Activated naive CD4-positive, alpha-beta T cell treated with anti-CD3 and anti-CD28 coated beads, Interleukin-2, amount 10 ng/mL, durations not matched to agents 7 days and 5 days (primary cell): ENCODE results near the gene PLPPR4.
"Not testable (repeated sequence)": the region's sequence is repeated elsewhere in the genome, so short reads cannot be mapped to it uniquely, and the experiment has no call there.

Source experiments
- CTCF ChIA-PET: fragments of 350-600 bp; sonication (Branson Sonifier 250); formaldehyde crosslinking; loops from one replicate; lab custom pipeline; 2021; ENCODE audit warnings: antibody characterized with exemption; lab: Charles Lee
- DNase-seq: peaks from one replicate; pipeline ENCODE4 v3.0.0-alpha.2; 2020
- H3K27ac Mint-ChIP-seq: one replicate; pipeline ENCODE4 v1.8.0; 2021; ENCODE audit warnings: mild to moderate bottlenecking, moderate library complexity, mixed read lengths
- H3K27me3 Mint-ChIP-seq: one replicate; pipeline ENCODE4 v1.8.0; 2021; ENCODE audit warnings: mild to moderate bottlenecking, mixed read lengths
- H3K36me3 Mint-ChIP-seq: one replicate; pipeline ENCODE4 v1.8.0; 2021; ENCODE audit warnings: mixed read lengths
- H3K4me1 Mint-ChIP-seq: one replicate; pipeline ENCODE4 v1.8.0; 2021; ENCODE audit warnings: mixed read lengths
- H3K4me3 Mint-ChIP-seq: one replicate; pipeline ENCODE4 v1.8.0; 2021; ENCODE audit warnings: mild to moderate bottlenecking, moderate library complexity, mixed read lengths
- H3K9me3 Mint-ChIP-seq: one replicate; pipeline ENCODE4 v1.8.0; 2021; ENCODE audit warnings: mixed read lengths

Gene PLPPR4

GRCh38 chr1:99283521-99283920 lies 19.2 kb downstream of the PLPPR4 start:
- H3K4me1 Mint-ChIP-seq, H3K4me3 Mint-ChIP-seq, H3K27ac Mint-ChIP-seq, DNase-seq, CTCF ChIA-PET, H3K36me3 Mint-ChIP-seq, H3K27me3 Mint-ChIP-seq, H3K9me3 Mint-ChIP-seq: not testable (repeated sequence)

- Mint-ChIP-seq H3K36me3 (no peaks in the 10 kb centered on the region), H3K27me3 (no peaks in the 10 kb centered on the region), H3K4me1 (no peaks in the 10 kb centered on the region), H3K4me3 (no peak overlapping the region), H3K27ac (no peak overlapping the region), H3K9me3 (no peaks in the 10 kb centered on the region)
- DNase-seq, result no peak
- CTCF ChIA-PET, result no interaction called here
Measured at GRCh38 chr1:99292886-99293285, 28.6 kb downstream of the PLPPR4 start.

GRCh38 chr1:99297923-99298322 lies 33.6 kb downstream of the PLPPR4 start:
- CTCF ChIA-PET, result no interaction called here
- no peaks in the 10 kb centered on the region for H3K27me3 Mint-ChIP-seq
- no peak for DNase-seq
- H3K27ac Mint-ChIP-seq, result no peak overlapping the region
- no peak overlapping the region for H3K4me3 Mint-ChIP-seq
- H3K36me3 Mint-ChIP-seq, result no peaks in the 10 kb centered on the region
- no peaks in the 10 kb centered on the region for H3K4me1 Mint-ChIP-seq
- H3K9me3 Mint-ChIP-seq, result no peaks in the 10 kb centered on the region

- Mint-ChIP-seq H3K4me1 (no peaks in the 10 kb centered on the region), H3K4me3 (no peak overlapping the region), H3K27me3 (no peaks in the 10 kb centered on the region), H3K9me3 (peaks cover 2% of the 10 kb centered on the region), H3K36me3 (no peaks in the 10 kb centered on the region), H3K27ac (no peak overlapping the region)
- CTCF ChIA-PET, result no interaction called here
- no peak for DNase-seq
Measured at GRCh38 chr1:99304725-99305282, 40.5 kb downstream of the PLPPR4 start.

GRCh38 chr1:99305626-99306025 lies 41.3 kb downstream of the PLPPR4 start:
- H3K4me1 Mint-ChIP-seq, result no peaks in the 10 kb centered on the region
- no peaks in the 10 kb centered on the region for H3K36me3 Mint-ChIP-seq
- H3K9me3 Mint-ChIP-seq, result peaks cover 2% of the 10 kb centered on the region
- no peak for DNase-seq
- CTCF ChIA-PET, result no interaction called here
- no peak overlapping the region for H3K4me3 Mint-ChIP-seq
- no peak overlapping the region for H3K27ac Mint-ChIP-seq
- H3K27me3 Mint-ChIP-seq, result no peaks in the 10 kb centered on the region

GRCh38 chr1:99306056-99306455 lies 41.8 kb downstream of the PLPPR4 start:
- Mint-ChIP-seq H3K4me1 (no peaks in the 10 kb centered on the region), H3K4me3 (no peak overlapping the region), H3K36me3 (no peaks in the 10 kb centered on the region), H3K27me3 (no peaks in the 10 kb centered on the region), H3K27ac (no peak overlapping the region), H3K9me3 (peaks cover 2% of the 10 kb centered on the region)
- CTCF ChIA-PET, result no interaction called here
- no peak for DNase-seq

GRCh38 chr1:99306644-99307043 lies 42.4 kb downstream of the PLPPR4 start:
- Mint-ChIP-seq H3K27ac (no peak overlapping the region), H3K9me3 (peaks cover 2% of the 10 kb centered on the region), H3K4me3 (no peak overlapping the region), H3K36me3 (no peaks in the 10 kb centered on the region), H3K4me1 (no peaks in the 10 kb centered on the region), H3K27me3 (no peaks in the 10 kb centered on the region)
- no peak for DNase-seq
- CTCF ChIA-PET, result no interaction called here

GRCh38 chr1:99315305-99315704 lies 51.0 kb downstream of the PLPPR4 start:
- no peaks in the 10 kb centered on the region for H3K9me3 Mint-ChIP-seq
- no peak overlapping the region for H3K4me3 Mint-ChIP-seq
- H3K36me3 Mint-ChIP-seq, result no peaks in the 10 kb centered on the region
- no peaks in the 10 kb centered on the region for H3K4me1 Mint-ChIP-seq
- CTCF ChIA-PET, result no interaction called here
- H3K27ac Mint-ChIP-seq, result no peak overlapping the region
- DNase-seq, result no peak
- H3K27me3 Mint-ChIP-seq, result no peaks in the 10 kb centered on the region

- no peaks in the 10 kb centered on the region for H3K27me3 Mint-ChIP-seq
- no peaks in the 10 kb centered on the region for H3K4me1 Mint-ChIP-seq
- H3K36me3 Mint-ChIP-seq, result no peaks in the 10 kb centered on the region
- H3K27ac Mint-ChIP-seq, result no peak overlapping the region
- no peak for DNase-seq
- CTCF ChIA-PET, result interaction anchor here (1.2 to 1.7 kb wide), 2 partner anchors 155 to 156 kb away, joined by 3 to 4 read pairs; no protein-coding TSS in a partner anchor
- no peaks in the 10 kb centered on the region for H3K9me3 Mint-ChIP-seq
- no peak overlapping the region for H3K4me3 Mint-ChIP-seq
Measured at GRCh38 chr1:99326215-99326949, 62.1 kb downstream of the PLPPR4 start.

- no peaks in the 10 kb centered on the region for H3K9me3 Mint-ChIP-seq
- no peak for DNase-seq
- H3K4me1 Mint-ChIP-seq, result no peaks in the 10 kb centered on the region
- no peaks in the 10 kb centered on the region for H3K36me3 Mint-ChIP-seq
- CTCF ChIA-PET, result interaction anchor here (1.7 kb wide), 1 partner anchor 154 kb away, joined by 4 read pairs; no protein-coding TSS in a partner anchor
- H3K27ac Mint-ChIP-seq, result no peak overlapping the region
- H3K27me3 Mint-ChIP-seq, result no peaks in the 10 kb centered on the region
- H3K4me3 Mint-ChIP-seq, result no peak overlapping the region
Measured at GRCh38 chr1:99327357-99327756, 63.1 kb downstream of the PLPPR4 start.

GRCh38 chr1:99328171-99328570 lies 63.9 kb downstream of the PLPPR4 start:
- no peaks in the 10 kb centered on the region for H3K36me3 Mint-ChIP-seq
- no peak overlapping the region for H3K4me3 Mint-ChIP-seq
- H3K9me3 Mint-ChIP-seq, result no peaks in the 10 kb centered on the region
- DNase-seq, result no peak
- no peak overlapping the region for H3K27ac Mint-ChIP-seq
- CTCF ChIA-PET, result no interaction called here
- H3K27me3 Mint-ChIP-seq, result no peaks in the 10 kb centered on the region
- no peaks in the 10 kb centered on the region for H3K4me1 Mint-ChIP-seq

- H3K4me1 Mint-ChIP-seq, result no peaks in the 10 kb centered on the region
- no peaks in the 10 kb centered on the region for H3K36me3 Mint-ChIP-seq
- H3K4me3 Mint-ChIP-seq, result no peak overlapping the region
- no peak overlapping the region for H3K27ac Mint-ChIP-seq
- H3K27me3 Mint-ChIP-seq, result no peaks in the 10 kb centered on the region
- CTCF ChIA-PET, result no interaction called here
- DNase-seq, result no peak
- H3K9me3 Mint-ChIP-seq, result no peaks in the 10 kb centered on the region
Measured at GRCh38 chr1:99331083-99331482, 66.8 kb downstream of the PLPPR4 start.

GRCh38 chr1:99331636-99332035 lies 67.3 kb downstream of the PLPPR4 start:
- no peak overlapping the region for H3K27ac Mint-ChIP-seq
- no peak for DNase-seq
- no peaks in the 10 kb centered on the region for H3K9me3 Mint-ChIP-seq
- no peaks in the 10 kb centered on the region for H3K4me1 Mint-ChIP-seq
- CTCF ChIA-PET, result no interaction called here
- no peaks in the 10 kb centered on the region for H3K36me3 Mint-ChIP-seq
- no peak overlapping the region for H3K4me3 Mint-ChIP-seq
- H3K27me3 Mint-ChIP-seq, result no peaks in the 10 kb centered on the region

GRCh38 chr1:99332561-99332960 lies 68.3 kb downstream of the PLPPR4 start:
- DNase-seq, result no peak
- Mint-ChIP-seq H3K27ac (no peak overlapping the region), H3K4me3 (no peak overlapping the region), H3K36me3 (no peaks in the 10 kb centered on the region), H3K4me1 (no peaks in the 10 kb centered on the region), H3K27me3 (no peaks in the 10 kb centered on the region), H3K9me3 (no peaks in the 10 kb centered on the region)
- CTCF ChIA-PET, result no interaction called here

GRCh38 chr1:99334991-99335390 lies 70.7 kb downstream of the PLPPR4 start:
- no peaks in the 10 kb centered on the region for H3K4me1 Mint-ChIP-seq
- no peaks in the 10 kb centered on the region for H3K36me3 Mint-ChIP-seq
- no peaks in the 10 kb centered on the region for H3K27me3 Mint-ChIP-seq
- H3K27ac Mint-ChIP-seq, result no peak overlapping the region
- CTCF ChIA-PET, result no interaction called here
- no peaks in the 10 kb centered on the region for H3K9me3 Mint-ChIP-seq
- H3K4me3 Mint-ChIP-seq, result no peak overlapping the region
- no peak for DNase-seq
